ENCODE results near the gene PTTG1IP2. TPM values are rescaled to one million over a fixed set of nuclear protein-coding genes. Genes with fewer than 3 reads are reported as not detected.

PTTG1IP2 gene
- not detected for total RNA-seq

DNA sequence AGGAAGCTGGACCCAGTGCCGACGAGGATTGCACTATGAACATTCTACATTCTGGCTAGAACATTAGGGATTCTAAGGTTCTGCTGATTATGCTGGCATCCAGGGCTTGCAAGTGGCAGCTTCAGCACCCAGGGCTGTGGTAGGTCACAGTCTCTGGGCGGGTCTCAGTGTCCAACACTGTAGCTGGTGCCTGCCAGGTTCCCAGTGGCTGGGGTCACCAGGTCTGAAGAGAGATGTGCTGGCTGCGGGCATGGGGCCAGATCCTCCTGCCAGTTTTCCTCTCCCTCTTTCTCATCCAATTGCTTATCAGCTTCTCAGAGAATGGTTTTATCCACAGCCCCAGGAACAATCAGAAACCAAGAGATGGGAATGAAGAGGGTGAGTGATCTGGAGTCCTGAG lies at the start of gene PTTG1IP2:
TSS of gene PTTG1IP2 (plus strand) at position 86 of the 400 bp plus-strand sequence. CDS start at position 234, 148 bp downstream.
- Histone ChIP-seq H3K4me3 (no peak within 1 kb of the TSS), H3K4me1 (no peaks in the 10 kb centered on the region), H3K36me3 (no peaks in the 10 kb centered on the region), H3K27me3 (no peaks in the 10 kb centered on the region), H3K27ac (no peak within 1 kb of the TSS), H3K9me3 (peaks cover 0 to under 1% (median under 1%) of the 10 kb centered on the region in 4 donors)
- 91 to 94% methylated on average over 4 of the region's 4 CpGs for WGBS, 2 donors
- no peak for TF ChIP-seq POLR2AphosphoS5 (IDR thresholded peaks at IDR 0.05)
- TF ChIP-seq POLR2A (IDR thresholded peaks at IDR 0.05), result no peak
- TF ChIP-seq, protein P1, sequence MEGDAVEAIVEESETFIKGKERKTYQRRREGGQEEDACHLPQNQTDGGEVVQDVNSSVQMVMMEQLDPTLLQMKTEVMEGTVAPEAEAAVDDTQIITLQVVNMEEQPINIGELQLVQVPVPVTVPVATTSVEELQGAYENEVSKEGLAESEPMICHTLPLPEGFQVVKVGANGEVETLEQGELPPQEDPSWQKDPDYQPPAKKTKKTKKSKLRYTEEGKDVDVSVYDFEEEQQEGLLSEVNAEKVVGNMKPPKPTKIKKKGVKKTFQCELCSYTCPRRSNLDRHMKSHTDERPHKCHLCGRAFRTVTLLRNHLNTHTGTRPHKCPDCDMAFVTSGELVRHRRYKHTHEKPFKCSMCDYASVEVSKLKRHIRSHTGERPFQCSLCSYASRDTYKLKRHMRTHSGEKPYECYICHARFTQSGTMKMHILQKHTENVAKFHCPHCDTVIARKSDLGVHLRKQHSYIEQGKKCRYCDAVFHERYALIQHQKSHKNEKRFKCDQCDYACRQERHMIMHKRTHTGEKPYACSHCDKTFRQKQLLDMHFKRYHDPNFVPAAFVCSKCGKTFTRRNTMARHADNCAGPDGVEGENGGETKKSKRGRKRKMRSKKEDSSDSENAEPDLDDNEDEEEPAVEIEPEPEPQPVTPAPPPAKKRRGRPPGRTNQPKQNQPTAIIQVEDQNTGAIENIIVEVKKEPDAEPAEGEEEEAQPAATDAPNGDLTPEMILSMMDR (IDR thresholded peaks at IDR 0.05), result no peak
- no peak for TF ChIP-seq EP300 (IDR thresholded peaks at IDR 0.05)
- ATAC-seq (ENCODE audit: low FRiP score in 2 of 2) (no peak), DNase-seq (no peak)

DNA sequence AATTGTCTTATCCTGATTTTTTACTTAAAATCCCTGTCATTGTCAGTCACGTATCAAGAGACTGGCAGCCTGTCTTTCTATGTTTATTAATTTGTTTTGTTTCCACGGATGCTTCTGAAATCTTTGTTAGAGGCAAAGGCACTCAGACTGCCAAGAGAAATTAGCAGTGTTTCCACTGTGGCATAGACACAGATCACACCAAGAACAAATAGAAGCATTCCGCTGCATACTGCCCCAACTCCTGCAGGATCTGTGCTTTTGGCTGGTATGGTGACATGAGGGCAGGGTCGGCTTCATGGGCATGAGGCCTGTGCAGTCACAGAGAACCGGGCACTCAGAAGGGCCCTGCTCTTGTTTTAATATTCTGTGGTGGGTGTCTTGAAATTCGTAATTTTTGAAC lies 47.8 kb upstream of the PTTG1IP2 start:
- Histone ChIP-seq H3K27ac (no peak overlapping the region), H3K9me3 (no peaks in the 10 kb centered on the region), H3K4me3 (no peak overlapping the region), H3K36me3 (no peaks in the 10 kb centered on the region), H3K27me3 (no peaks in the 10 kb centered on the region), H3K4me1 (no peaks in the 10 kb centered on the region)
- TF ChIP-seq EP300 (IDR thresholded peaks at IDR 0.05), result no peak
- WGBS, 2 donors, result 83 to 84% methylated on average over 6 of the region's 6 CpGs
- ATAC-seq (ENCODE audit: low FRiP score in 2 of 2) (no peak), DNase-seq (no peak)

DNA sequence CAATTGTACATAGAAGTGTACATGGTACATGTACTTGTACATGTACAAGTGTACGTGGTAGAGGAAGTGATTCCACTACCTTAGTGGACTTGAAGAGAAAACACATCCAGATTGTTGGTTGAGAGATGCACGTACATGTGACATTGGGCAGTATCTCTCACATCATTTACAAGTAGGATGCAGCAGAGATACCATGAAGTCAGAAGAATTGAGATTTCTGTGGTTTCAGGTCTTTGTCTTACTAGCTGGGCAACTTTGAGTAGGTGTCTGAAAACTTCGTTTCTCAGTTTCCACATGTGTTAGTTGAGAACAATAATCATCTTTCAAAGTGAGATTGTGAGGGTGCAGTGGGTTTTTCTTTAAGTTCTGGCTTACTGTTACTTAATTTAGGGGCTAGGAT lies 44.7 kb upstream of the PTTG1IP2 start:
- H3K9me3 ChIP-seq, result no peaks in the 10 kb centered on the region
- H3K4me1 ChIP-seq, result no peaks in the 10 kb centered on the region
- 78 to 88% methylated on average over 3 of the region's 3 CpGs for WGBS, 2 donors
- H3K27ac ChIP-seq, result no peak overlapping the region
- no peaks in the 10 kb centered on the region for H3K36me3 ChIP-seq
- no peaks in the 10 kb centered on the region for H3K27me3 ChIP-seq
- DNase-seq, result no peak
- H3K4me3 ChIP-seq, result no peak overlapping the region
- no peak for ATAC-seq (ENCODE audit: low FRiP score in 2 of 2)
- TF ChIP-seq EP300 (IDR thresholded peaks at IDR 0.05), result no peak
- TF ChIP-seq, protein P1 (IDR thresholded peaks at IDR 0.05), result no peak

DNA sequence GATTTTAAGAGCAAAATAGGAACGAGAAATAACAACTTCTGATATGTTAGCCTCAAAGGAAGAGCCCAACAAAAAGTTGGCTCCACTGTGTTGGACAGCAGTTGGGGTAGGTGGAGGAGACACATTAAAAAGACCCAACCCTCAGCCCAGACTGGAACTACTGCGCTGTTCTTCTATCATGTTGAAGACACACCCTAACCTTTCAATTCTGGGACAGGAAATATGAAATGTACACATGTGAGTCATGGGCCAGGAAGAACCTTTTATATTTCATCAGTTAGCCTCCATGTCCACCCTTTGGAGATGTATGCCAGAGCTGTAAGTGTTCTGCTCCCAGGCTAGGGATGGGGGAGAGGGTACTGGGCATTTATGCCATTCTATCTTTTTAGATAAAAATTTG lies 44.1 kb upstream of the PTTG1IP2 start:
- no peaks in the 10 kb centered on the region for H3K27me3 ChIP-seq
- no peak for TF ChIP-seq POLR2A (IDR thresholded peaks at IDR 0.05)
- TF ChIP-seq, protein P1 (IDR thresholded peaks at IDR 0.05), result no peak
- no peak for TF ChIP-seq EP300 (IDR thresholded peaks at IDR 0.05)
- no peak for TF ChIP-seq POLR2AphosphoS5 (IDR thresholded peaks at IDR 0.05)
- no peaks in the 10 kb centered on the region for H3K36me3 ChIP-seq

DNA sequence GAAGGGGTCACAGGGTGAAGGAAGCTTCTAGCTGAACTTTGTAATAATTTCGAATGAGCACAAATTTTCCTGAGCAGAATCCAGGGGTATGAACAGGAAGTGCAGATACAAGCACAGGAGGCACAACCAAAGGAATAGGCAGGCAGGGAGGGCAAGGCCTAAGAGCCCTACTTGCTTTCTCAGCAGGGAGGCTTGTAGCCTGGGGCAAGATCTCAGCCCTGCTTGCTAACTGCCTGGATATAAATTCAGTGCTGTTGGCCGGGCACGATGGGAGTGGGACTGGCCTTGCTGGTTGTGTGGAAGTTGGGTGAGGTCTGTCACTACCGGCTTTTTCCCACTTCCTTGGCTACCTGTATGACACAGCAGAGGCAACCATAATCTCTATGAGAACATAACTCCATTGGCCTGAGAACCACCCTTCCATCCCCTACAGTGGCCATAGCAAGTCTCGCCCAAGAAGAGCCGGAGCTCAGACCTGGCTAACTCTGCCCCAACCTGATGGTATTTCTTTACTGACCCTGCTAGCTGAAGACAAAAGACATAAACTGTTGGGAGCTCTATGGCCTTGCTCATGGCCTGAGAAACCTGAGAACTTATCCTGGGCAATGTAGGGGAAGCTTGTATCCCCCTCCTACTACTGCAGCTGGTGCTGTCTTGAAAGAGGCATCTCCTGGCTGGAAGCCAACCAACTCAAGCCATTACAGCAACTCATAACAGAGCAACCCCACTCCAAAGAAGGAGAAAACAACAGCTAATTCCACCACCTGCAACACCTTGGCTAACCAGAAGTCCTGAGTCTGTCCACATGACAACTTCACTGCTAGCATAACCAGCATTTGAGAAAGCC lies 38.6 kb upstream of the PTTG1IP2 start:
- no peak for DNase-seq
- H3K27me3 ChIP-seq, result no peaks in the 10 kb centered on the region
- WGBS, 2 donors, result 89 to 96% methylated on average over 5 to 6 of the region's 6 CpGs
- no peaks in the 10 kb centered on the region for H3K4me1 ChIP-seq
- TF ChIP-seq POLR2A (IDR thresholded peaks at IDR 0.05), result no peak
- ATAC-seq (ENCODE audit: low FRiP score in 2 of 2), result no peak
- no peaks in the 10 kb centered on the region for H3K36me3 ChIP-seq
- H3K4me3 ChIP-seq, result no peak overlapping the region
- peaks cover 0 to 11% (median 4%) of the 10 kb centered on the region in 4 donors for H3K9me3 ChIP-seq
- H3K27ac ChIP-seq, result no peak overlapping the region

More for the DNA sequence above, 44.1 kb upstream of the PTTG1IP2 start:
- no peaks in the 10 kb centered on the region for H3K4me1 ChIP-seq
- WGBS, 2 donors, result 0 to 76% methylated on average over 2 of the region's 2 CpGs
- no peaks in the 10 kb centered on the region for H3K9me3 ChIP-seq
- H3K4me3 ChIP-seq, result no peak overlapping the region
- ATAC-seq (ENCODE audit: low FRiP score in 2 of 2) (no peak), DNase-seq (no peak)
- no peak overlapping the region for H3K27ac ChIP-seq

DNA sequence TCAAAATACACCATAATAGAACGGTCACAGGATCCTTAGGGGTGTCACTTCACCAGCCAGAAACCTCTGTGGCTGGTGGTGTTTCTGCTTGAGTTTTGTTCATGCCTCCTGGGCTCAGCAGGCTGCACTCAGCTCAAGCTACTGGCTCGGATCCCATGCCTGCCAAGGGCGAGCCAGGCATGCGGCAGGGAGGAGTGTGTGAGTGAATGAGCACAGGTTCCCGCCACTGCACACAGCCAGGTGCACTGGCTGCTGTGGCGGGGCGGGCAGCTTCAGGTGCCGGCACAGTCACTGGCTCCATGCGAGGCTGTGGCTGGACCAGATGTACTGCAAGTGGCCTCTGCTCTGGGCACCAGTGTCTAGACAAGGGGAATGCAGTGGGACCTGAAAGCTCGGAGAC lies 36.7 kb upstream of the PTTG1IP2 start:
- H3K27me3 ChIP-seq, result no peaks in the 10 kb centered on the region
- no peak for ATAC-seq (ENCODE audit: low FRiP score in 2 of 2)
- 61 to 75% methylated on average over 2 to 10 of the region's 10 CpGs for WGBS, 2 donors
- H3K4me1 ChIP-seq, result no peaks in the 10 kb centered on the region
- TF ChIP-seq, protein P1 (IDR thresholded peaks at IDR 0.05), result no peak
- no peak for TF ChIP-seq EP300 (IDR thresholded peaks at IDR 0.05)
- no peak for TF ChIP-seq POLR2A (IDR thresholded peaks at IDR 0.05)
- no peak for TF ChIP-seq POLR2AphosphoS5 (IDR thresholded peaks at IDR 0.05)
- no peaks in the 10 kb centered on the region for H3K36me3 ChIP-seq
- DNase-seq, result peak in 1 of 2 donors; percentile 63
- H3K9me3 ChIP-seq, result peaks cover 0 to 13% (median 7%) of the 10 kb centered on the region in 4 donors
- no peak overlapping the region for H3K4me3 ChIP-seq
- H3K27ac ChIP-seq, result no peak overlapping the region
